Stimulated activated CD4-positive, alpha-beta T cell treated with anti-CD3 and anti-CD28 coated beads, Interleukin-15, amount 100 ng/mL, for 48 hours (primary cell): ENCODE measurements around the gene MAP3K4.

Experiments used
- DNase-seq, 2 donors: peaks; one replicate each; pipeline ENCODE4 v3.0.0-alpha.2; 2020; ENCODE audit warnings: low read depth in 2 of 2

MAP3K4 gene

GRCh38 chr6:160999516-160999915 lies 7.9 kb downstream of the MAP3K4 start:
- DNase-seq, result no peak

- no peak for DNase-seq
Measured at GRCh38 chr6:161000632-161001031, 9.1 kb downstream of the MAP3K4 start.

- DNase-seq, result no peak
Measured at GRCh38 chr6:161001421-161001820, 9.9 kb downstream of the MAP3K4 start.

- no peak for DNase-seq
Measured at GRCh38 chr6:161003336-161003735, 11.8 kb downstream of the MAP3K4 start.

- no peak for DNase-seq
Measured at GRCh38 chr6:161008245-161008644, 16.7 kb downstream of the MAP3K4 start.

GRCh38 chr6:161009991-161010390 lies 18.4 kb downstream of the MAP3K4 start:
- no peak for DNase-seq

GRCh38 chr6:161010418-161010817 lies 18.8 kb downstream of the MAP3K4 start:
- no peak for DNase-seq

GRCh38 chr6:161011492-161012480 lies 20.2 kb downstream of the MAP3K4 start:
- no peak for DNase-seq

- no peak for DNase-seq
Measured at GRCh38 chr6:161013695-161014094, 22.1 kb downstream of the MAP3K4 start.

- no peak for DNase-seq
Measured at GRCh38 chr6:161017766-161018564, 26.4 kb downstream of the MAP3K4 start.

- DNase-seq, result no peak
Measured at GRCh38 chr6:161019324-161019839, 27.8 kb downstream of the MAP3K4 start.

GRCh38 chr6:161021543-161021942 lies 30.0 kb downstream of the MAP3K4 start:
- DNase-seq, result no peak

GRCh38 chr6:161021998-161022743 lies 30.6 kb downstream of the MAP3K4 start:
- DNase-seq, result no peak

- no peak for DNase-seq
Measured at GRCh38 chr6:161023316-161023715, 31.7 kb downstream of the MAP3K4 start.

- DNase-seq, result no peak
Measured at GRCh38 chr6:161024364-161024920, 32.9 kb downstream of the MAP3K4 start.

GRCh38 chr6:161027385-161027784 lies 35.8 kb downstream of the MAP3K4 start:
- no peak for DNase-seq

- no peak for DNase-seq
Measured at GRCh38 chr6:161029195-161029809, 37.7 kb downstream of the MAP3K4 start.

- DNase-seq, result no peak
Measured at GRCh38 chr6:161031721-161032495, 40.3 kb downstream of the MAP3K4 start.

GRCh38 chr6:161033667-161034066 lies 42.1 kb downstream of the MAP3K4 start:
- DNase-seq, result no peak
